Measurements from ENCODE around the gene SLCO4A1. TPM values are rescaled to one million over a fixed set of nuclear protein-coding genes. Genes with fewer than 3 reads are reported as not detected.

The SLCO4A1 gene
- total and polyA plus RNA-seq, 2 donors (not counting 3 experiments of a cell fraction or from before 2014, with no cell fraction given), result 1.4 to 4.1 TPM

DNA sequence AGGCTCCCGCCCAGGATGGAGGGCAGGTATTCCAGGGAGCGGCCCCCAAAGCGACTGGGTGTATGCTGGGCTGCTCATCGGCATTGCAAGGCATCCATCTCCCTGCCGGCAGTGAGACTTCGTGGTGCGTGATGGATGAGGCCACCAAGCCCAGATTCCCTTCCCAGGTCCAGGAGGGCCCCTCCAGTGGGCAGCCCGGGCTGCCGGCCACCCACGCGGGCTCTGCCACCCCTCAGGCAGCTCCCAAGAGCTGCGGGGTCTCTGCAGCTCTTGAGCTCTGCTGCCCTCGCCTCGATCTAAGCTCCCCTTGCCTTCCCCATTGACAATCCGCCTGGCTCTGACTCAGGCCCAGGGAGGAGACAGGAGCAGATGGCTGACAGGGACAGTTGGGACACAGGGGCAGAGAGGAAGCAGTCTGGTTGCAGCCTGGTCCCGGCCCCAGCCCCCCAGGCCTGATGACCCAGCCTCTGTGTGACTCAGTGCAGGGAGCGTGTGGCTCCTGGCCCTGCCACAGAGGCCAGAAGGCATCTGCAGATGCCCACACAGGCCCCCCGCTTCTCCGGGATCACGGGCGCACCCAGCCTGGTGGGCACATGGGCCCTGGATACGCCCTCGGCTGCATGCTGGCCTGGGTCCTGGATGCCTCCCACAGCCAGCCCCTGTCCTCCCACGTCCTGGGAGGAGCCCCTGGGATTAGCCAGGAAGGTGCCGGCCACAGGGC lies 33.0 kb downstream of the SLCO4A1 start:
- no peak overlapping the region for H3K4me3 ChIP-seq (replicated peaks in 1 of 3; ENCODE audit: insufficient read depth in 1 of 3, low read depth in 1 of 3, low read length in 3 of 3)
- peaks cover 0 to 2% of the 10 kb centered on the region in 2 experiments for H3K27me3 ChIP-seq (ENCODE audit: control insufficient read depth in 2 of 2, insufficient read depth in 2 of 2, low read length in 2 of 2)
- H3K9me1 ChIP-seq (replicated peaks; ENCODE audit: control insufficient read depth, extremely low read depth, insufficient read depth, low read length), result no peaks in the 10 kb centered on the region
- no TSS peak for BruUV-seq (replicated peaks)
- DNase-seq (ENCODE audit: low read depth, low spot score) (no peak), FAIRE-seq (no peak)
- H2AFZ ChIP-seq (ENCODE audit: low read depth, low read length), result no peak overlapping the region
- POLR2A ChIA-PET, result no interaction called here
- H3K9ac ChIP-seq (replicated peaks; ENCODE audit: extremely low read depth, insufficient read depth, low read length), result no peak overlapping the region
- no peaks in the 10 kb centered on the region for H3K36me3 ChIP-seq (ENCODE audit: control insufficient read depth in 2 of 2, extremely low read depth in 1 of 2, insufficient read depth in 2 of 2, low read length in 2 of 2)
- intact Hi-C loops (cut with micrococcal nuclease) (no loop called here), dilution Hi-C loops (cut with MboI; ENCODE audit: extremely low pct_ligation_motif_present, low sequenced_read_pairs) (no loop called here)
- H3K4me2 ChIP-seq (ENCODE audit: insufficient read depth, low read length), result no peak overlapping the region
- CTCF ChIA-PET, result interaction anchor here (0.8 to 9.2 kb wide), 3 partner anchors 20 to 117 kb away, joined by 3 to 120 read pairs (median 3); no protein-coding TSS in a partner anchor
- H4K20me1 ChIP-seq (replicated peaks; ENCODE audit: control insufficient read depth, extremely low read depth, insufficient read depth, low read length), result no peaks in the 10 kb centered on the region
- no peak for TF ChIP-seq POLR2A (IDR thresholded peaks at IDR 0.05; ENCODE audit: low read depth, low read length)
- TF ChIP-seq, protein P1, sequence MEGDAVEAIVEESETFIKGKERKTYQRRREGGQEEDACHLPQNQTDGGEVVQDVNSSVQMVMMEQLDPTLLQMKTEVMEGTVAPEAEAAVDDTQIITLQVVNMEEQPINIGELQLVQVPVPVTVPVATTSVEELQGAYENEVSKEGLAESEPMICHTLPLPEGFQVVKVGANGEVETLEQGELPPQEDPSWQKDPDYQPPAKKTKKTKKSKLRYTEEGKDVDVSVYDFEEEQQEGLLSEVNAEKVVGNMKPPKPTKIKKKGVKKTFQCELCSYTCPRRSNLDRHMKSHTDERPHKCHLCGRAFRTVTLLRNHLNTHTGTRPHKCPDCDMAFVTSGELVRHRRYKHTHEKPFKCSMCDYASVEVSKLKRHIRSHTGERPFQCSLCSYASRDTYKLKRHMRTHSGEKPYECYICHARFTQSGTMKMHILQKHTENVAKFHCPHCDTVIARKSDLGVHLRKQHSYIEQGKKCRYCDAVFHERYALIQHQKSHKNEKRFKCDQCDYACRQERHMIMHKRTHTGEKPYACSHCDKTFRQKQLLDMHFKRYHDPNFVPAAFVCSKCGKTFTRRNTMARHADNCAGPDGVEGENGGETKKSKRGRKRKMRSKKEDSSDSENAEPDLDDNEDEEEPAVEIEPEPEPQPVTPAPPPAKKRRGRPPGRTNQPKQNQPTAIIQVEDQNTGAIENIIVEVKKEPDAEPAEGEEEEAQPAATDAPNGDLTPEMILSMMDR (IDR thresholded peaks at IDR 0.05; ENCODE audit: extremely low read depth in 1 of 2, insufficient read depth in 1 of 2, low read depth in 1 of 2, low read length in 2 of 2), result no peak
- TF ChIP-seq GATA2 (IDR thresholded peaks at IDR 0.05; ENCODE audit: insufficient read depth, insufficient read length, low read depth, low read length), result no peak
- TF ChIP-seq, protein P2, sequence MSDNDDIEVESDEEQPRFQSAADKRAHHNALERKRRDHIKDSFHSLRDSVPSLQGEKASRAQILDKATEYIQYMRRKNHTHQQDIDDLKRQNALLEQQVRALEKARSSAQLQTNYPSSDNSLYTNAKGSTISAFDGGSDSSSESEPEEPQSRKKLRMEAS (IDR thresholded peaks at IDR 0.05; ENCODE audit: insufficient read depth, insufficient read length), result no peak
- H3K4me1 ChIP-seq (ENCODE audit: control insufficient read depth, extremely low read depth, insufficient read depth, low read length), result no peaks in the 10 kb centered on the region
- H3K79me2 ChIP-seq (ENCODE audit: control insufficient read depth, insufficient read depth, low read length), result no peaks in the 10 kb centered on the region
- H3K27ac ChIP-seq (ENCODE audit: insufficient read depth, low read depth, low read length), result no peak overlapping the region
- no peaks in the 10 kb centered on the region for H3K9me3 ChIP-seq (replicated peaks; ENCODE audit: control insufficient read depth, insufficient read depth, low read length)

DNA sequence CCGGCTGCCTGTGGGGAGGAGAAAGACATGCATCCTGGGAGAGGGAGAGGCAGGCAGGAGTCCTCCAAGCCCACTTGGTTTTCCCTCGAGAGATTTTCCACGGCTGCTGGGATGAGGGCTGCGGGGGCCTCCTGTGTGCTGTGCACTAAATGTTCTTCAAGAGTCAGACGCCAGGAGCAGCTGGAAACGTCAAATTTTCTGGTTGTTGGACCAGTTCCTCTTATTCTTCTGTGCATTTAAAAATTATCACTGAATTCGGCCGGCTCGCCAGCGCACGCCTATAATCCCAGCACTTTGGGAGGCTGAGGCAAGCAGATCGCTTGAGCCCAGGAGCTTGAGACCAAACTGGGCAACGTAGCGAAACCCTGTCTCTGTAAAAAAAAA lies 33.6 kb downstream of the SLCO4A1 start:
- Histone ChIP-seq H3K9me3 (replicated peaks; ENCODE audit: control insufficient read depth, insufficient read depth, low read length) (no peaks in the 10 kb centered on the region), H3K79me2 (ENCODE audit: control insufficient read depth, insufficient read depth, low read length) (no peaks in the 10 kb centered on the region), H2AFZ (ENCODE audit: low read depth, low read length) (no peak overlapping the region), H4K20me1 (replicated peaks; ENCODE audit: control insufficient read depth, extremely low read depth, insufficient read depth, low read length) (no peaks in the 10 kb centered on the region), H3K4me3 (replicated peaks in 1 of 3; ENCODE audit: insufficient read depth in 1 of 3, low read depth in 1 of 3, low read length in 3 of 3) (no peak overlapping the region), H3K9ac (replicated peaks; ENCODE audit: extremely low read depth, insufficient read depth, low read length) (no peak overlapping the region), H3K4me2 (ENCODE audit: insufficient read depth, low read length) (no peak overlapping the region), H3K4me1 (ENCODE audit: control insufficient read depth, extremely low read depth, insufficient read depth, low read length) (no peaks in the 10 kb centered on the region), H3K27ac (ENCODE audit: insufficient read depth, low read depth, low read length) (no peak overlapping the region), H3K27me3 (ENCODE audit: control insufficient read depth in 2 of 2, insufficient read depth in 2 of 2, low read length in 2 of 2) (peaks cover 0 to 2% of the 10 kb centered on the region in 2 experiments), H3K36me3 (ENCODE audit: control insufficient read depth in 2 of 2, extremely low read depth in 1 of 2, insufficient read depth in 2 of 2, low read length in 2 of 2) (no peaks in the 10 kb centered on the region), H3K9me1 (replicated peaks; ENCODE audit: control insufficient read depth, extremely low read depth, insufficient read depth, low read length) (no peaks in the 10 kb centered on the region)
- TF ChIP-seq POLR2AphosphoS5 (IDR thresholded peaks at IDR 0.05; ENCODE audit: insufficient read depth, low read depth, low read length), result no peak
- TF ChIP-seq MYC (IDR thresholded peaks at IDR 0.05; ENCODE audit: low read depth, low read length), result no peak
- no peak for TF ChIP-seq JUN (IDR thresholded peaks at IDR 0.05; ENCODE audit: borderline replicate concordance, insufficient read depth, insufficient read length, low read depth)
- no TSS peak for BruUV-seq (replicated peaks)
- dilution Hi-C loops (cut with MboI; ENCODE audit: extremely low pct_ligation_motif_present, low sequenced_read_pairs), result no loop called here
- FAIRE-seq (no peak), DNase-seq (ENCODE audit: low read depth, low spot score) (no peak)
- CTCF ChIA-PET, result interaction anchor here (1.2 kb wide), 1 partner anchor 28 kb away, joined by 3 read pairs; no protein-coding TSS in a partner anchor
- intact Hi-C loops (cut with micrococcal nuclease), result no loop called here
- POLR2A ChIA-PET, result no interaction called here
